GM21528 (cell line): ENCODE data around the gene A1BG.

Source experiments
- ATAC-seq: cut with Tn5 transposase; IDR thresholded peaks from one replicate; pipeline ENCODE4 v1.9.1; 2021; ENCODE audit warnings: mild to moderate bottlenecking, moderate library complexity; ENCODE audit not compliant: unreplicated experiment, low FRiP score

The A1BG gene

GRCh38 chr19:58305065-58305931, 48.0 kb downstream of the A1BG start, which contains the start of gene ERVK3-1:
Gene ERVK3-1, plus strand, starts transcription at chr19:58305377. Its CDS starts 6,792 bp downstream, at chr19:58312169.
- peak; percentile 95 for ATAC-seq

GRCh38 chr19:58304748-58305064, 48.6 kb downstream of the A1BG start:
- peak; percentile 12 for ATAC-seq

- no peak for ATAC-seq
These were observed 49.0 kb downstream of the A1BG start for GRCh38 chr19:58304255-58304654.

GRCh38 chr19:58300620-58301019, 52.7 kb downstream of the A1BG start:
- no peak for ATAC-seq

- no peak for ATAC-seq
These were observed 57.2 kb downstream of the A1BG start for GRCh38 chr19:58296104-58296503.
